Adipocyte (in vitro differentiated cells): ENCODE results near the gene MEAK7.

Source experiments
- DNase-seq: peaks from one replicate; pipeline ENCODE4 v3.0.0-alpha.2; 2015; ENCODE audit warnings: low read depth
- H3K27me3 ChIP-seq: replicated peaks from 2 replicates; pipeline ENCODE4 v1.7.0; 2013; ENCODE audit warnings: mild to moderate bottlenecking, low read length, moderate library complexity; ENCODE audit not compliant: control insufficient read depth, insufficient read depth
- H3K36me3 ChIP-seq: 2 replicates; pipeline ENCODE4 v1.7.0; 2013; ENCODE audit warnings: low read length, mild to moderate bottlenecking, moderate library complexity; ENCODE audit not compliant: control insufficient read depth, insufficient read depth, severe bottlenecking
- H3K4me1 ChIP-seq: 2 replicates; pipeline ENCODE4 v1.7.0; 2013; ENCODE audit warnings: mild to moderate bottlenecking, low read length, moderate library complexity; ENCODE audit not compliant: control insufficient read depth, insufficient read depth
- H3K4me3 ChIP-seq: 2 replicates; pipeline ENCODE4 v1.7.0; 2013; ENCODE audit warnings: mild to moderate bottlenecking, low read length, moderate library complexity
- H3K9ac ChIP-seq: 2 replicates; pipeline ENCODE4 v1.7.0; 2013; ENCODE audit warnings: mild to moderate bottlenecking, low read length, moderate library complexity
- H3K9me3 ChIP-seq: 2 replicates; pipeline ENCODE4 v1.7.0; 2013; ENCODE audit warnings: mild to moderate bottlenecking, low read length, moderate library complexity; ENCODE audit not compliant: control insufficient read depth

The MEAK7 gene

DNA sequence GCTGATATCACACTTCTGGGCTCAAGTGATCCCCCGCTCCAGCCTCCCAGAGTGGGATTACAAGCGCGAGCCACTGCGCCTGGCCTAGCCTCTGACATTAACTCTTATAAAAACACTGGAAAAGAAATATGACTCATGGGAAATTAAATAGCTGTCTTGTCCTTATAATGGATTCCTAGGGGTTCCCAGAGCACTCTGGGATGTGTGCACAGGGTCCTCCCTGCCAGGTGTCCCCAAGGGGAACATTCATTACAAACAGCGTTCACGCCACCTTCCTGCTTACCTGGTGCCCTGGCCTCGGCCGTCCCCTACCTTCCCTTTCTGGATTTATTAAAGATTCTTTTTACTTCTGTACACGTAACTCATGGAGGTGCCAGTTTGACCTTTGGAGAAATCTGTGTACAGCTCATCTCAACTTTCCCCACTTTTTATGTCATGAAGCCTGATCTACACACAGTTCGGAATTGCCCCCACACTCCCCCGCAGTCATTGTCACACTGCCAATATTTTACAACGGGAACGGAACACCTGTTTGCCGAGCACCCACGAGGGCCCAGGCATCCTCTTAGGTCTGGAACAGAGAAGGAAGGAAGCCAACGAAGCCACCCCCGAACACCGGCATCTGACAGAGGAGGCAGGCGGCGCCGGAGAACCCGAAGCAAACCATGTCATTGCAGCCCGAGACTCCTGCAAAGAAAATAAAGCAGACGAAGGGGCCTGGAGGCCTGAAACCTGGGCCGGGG is 39.7 kb upstream of the MEAK7 start:
- H3K27me3 ChIP-seq: no peaks in the 10 kb centered on the region
- H3K9ac ChIP-seq: no peak overlapping the region
- no peaks in the 10 kb centered on the region for H3K9me3 ChIP-seq
- no peak overlapping the region for H3K4me3 ChIP-seq
- no peaks in the 10 kb centered on the region for H3K4me1 ChIP-seq
- no peak for DNase-seq
- H3K36me3 ChIP-seq: no peaks in the 10 kb centered on the region

- Histone ChIP-seq H3K4me1 (no peaks in the 10 kb centered on the region), H3K4me3 (no peak overlapping the region), H3K9ac (no peak overlapping the region), H3K36me3 (no peaks in the 10 kb centered on the region), H3K27me3 (no peaks in the 10 kb centered on the region), H3K9me3 (no peaks in the 10 kb centered on the region)
- no peak for DNase-seq
These were observed 38.8 kb upstream of the MEAK7 start for GRCh38 chr16:84543253-84543652.

- Histone ChIP-seq H3K4me3 (no peak overlapping the region), H3K9me3 (no peaks in the 10 kb centered on the region), H3K4me1 (no peaks in the 10 kb centered on the region), H3K27me3 (no peaks in the 10 kb centered on the region), H3K36me3 (no peaks in the 10 kb centered on the region), H3K9ac (no peak overlapping the region)
- peak; percentile 64 for DNase-seq
These were observed 37.7 kb upstream of the MEAK7 start for GRCh38 chr16:84541999-84542817.

DNA sequence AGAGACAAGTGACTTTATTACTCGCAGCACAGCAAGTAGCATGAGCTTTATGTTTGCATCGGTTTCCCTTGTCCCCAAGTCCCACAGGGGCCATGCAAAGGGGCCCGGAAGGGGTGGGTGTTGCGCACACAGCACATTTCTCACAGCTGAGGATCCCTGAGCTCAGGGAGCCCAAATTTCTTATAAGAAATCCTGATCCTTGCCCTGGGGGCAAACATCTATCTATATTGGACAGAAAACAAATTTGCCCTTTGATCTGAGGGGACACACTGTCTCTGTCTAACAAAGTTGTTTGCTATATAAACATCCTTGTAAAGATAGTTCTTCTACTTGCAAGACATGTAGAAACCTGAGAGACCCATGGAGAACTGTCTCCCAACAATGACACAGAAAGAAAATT is 35.7 kb upstream of the MEAK7 start:
- no peaks in the 10 kb centered on the region for H3K27me3 ChIP-seq

DNA sequence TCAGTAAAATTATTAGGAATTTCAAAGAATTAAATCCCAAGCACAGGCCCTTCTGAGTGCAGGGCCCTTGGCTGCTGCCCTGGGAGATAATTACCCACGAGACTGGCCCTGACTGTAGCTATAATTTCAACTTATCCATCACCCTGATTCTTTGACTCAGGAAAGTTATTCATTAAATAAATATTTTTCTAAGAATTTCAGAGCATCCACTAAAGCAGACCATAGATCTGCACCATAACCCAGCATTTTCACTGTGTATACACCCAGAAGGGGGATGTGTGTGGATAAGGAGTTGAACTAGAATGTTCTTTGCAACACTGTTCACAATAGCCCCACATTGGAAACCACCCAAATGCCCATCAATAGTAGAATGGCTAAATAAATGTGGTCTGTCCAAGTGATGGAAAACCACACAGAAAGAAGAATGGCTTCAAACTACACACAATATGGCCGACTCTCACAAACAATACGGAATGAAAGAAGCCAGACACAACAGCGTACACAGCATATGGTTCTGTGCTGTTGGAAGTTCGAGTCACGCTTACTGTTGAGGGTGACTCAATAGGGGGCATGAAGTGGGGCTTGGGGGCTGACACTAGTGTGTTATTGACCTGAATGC is 33.9 kb upstream of the MEAK7 start:
- no peak for DNase-seq
- Histone ChIP-seq H3K9me3 (no peaks in the 10 kb centered on the region), H3K36me3 (no peaks in the 10 kb centered on the region), H3K4me3 (no peak overlapping the region), H3K9ac (no peak overlapping the region), H3K27me3 (no peaks in the 10 kb centered on the region), H3K4me1 (no peaks in the 10 kb centered on the region)

More for the DNA sequence above, 35.7 kb upstream of the MEAK7 start:
- Histone ChIP-seq H3K9me3 (no peaks in the 10 kb centered on the region), H3K4me3 (no peak overlapping the region), H3K4me1 (no peaks in the 10 kb centered on the region), H3K36me3 (no peaks in the 10 kb centered on the region), H3K9ac (no peak overlapping the region)
- no peak for DNase-seq

DNA sequence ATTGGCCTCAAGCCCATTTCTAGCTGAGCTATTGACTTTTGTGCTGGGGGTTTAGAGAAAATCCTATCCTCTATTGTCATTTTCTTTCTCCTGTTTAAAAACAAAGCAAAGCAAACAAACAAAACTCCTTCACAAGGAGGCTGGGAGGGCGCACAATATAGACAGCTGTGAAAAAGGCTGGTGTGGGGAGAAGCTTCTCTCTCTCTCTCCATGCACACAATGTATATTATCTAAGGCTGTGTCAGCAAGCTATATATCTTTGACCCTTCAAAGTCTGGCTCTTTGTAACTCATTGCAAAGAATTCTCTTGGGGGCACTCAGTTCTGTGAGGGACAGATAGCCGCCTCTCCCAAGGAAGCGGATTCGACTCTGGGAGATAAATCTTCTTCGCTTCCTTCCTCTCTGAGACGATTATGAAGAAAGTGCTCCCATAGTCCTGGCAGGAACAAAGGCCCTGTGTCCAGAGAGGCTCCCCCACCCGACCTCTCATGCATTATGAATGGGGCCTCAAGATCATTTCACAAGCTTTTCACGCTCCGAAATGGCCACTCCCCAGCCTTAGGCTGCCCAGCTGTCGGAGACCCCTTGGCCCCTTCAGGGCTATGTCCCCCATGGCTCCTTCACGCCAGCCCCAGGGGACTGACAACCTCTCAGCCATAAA is 33.2 kb upstream of the MEAK7 start:
- Histone ChIP-seq H3K9me3 (no peaks in the 10 kb centered on the region), H3K4me3 (no peak overlapping the region), H3K27me3 (no peaks in the 10 kb centered on the region), H3K4me1 (peaks cover 7% of the 10 kb centered on the region), H3K36me3 (no peaks in the 10 kb centered on the region), H3K9ac (no peak overlapping the region)
- no peak for DNase-seq

GRCh38 chr16:84535851-84536250 is 31.4 kb upstream of the MEAK7 start:
- Histone ChIP-seq H3K4me3 (no peak overlapping the region), H3K27me3 (no peaks in the 10 kb centered on the region), H3K4me1 (peaks cover 20% of the 10 kb centered on the region)

GRCh38 chr16:84535408-84535807 is 30.9 kb upstream of the MEAK7 start:
- DNase-seq: no peak
- H3K4me1 ChIP-seq: peaks cover 20% of the 10 kb centered on the region
- no peaks in the 10 kb centered on the region for H3K36me3 ChIP-seq
- no peaks in the 10 kb centered on the region for H3K27me3 ChIP-seq
- no peak overlapping the region for H3K9ac ChIP-seq
- no peak overlapping the region for H3K4me3 ChIP-seq
- no peaks in the 10 kb centered on the region for H3K9me3 ChIP-seq

More at GRCh38 chr16:84535851-84536250, 31.4 kb upstream of the MEAK7 start:
- H3K9ac ChIP-seq: no peak overlapping the region
- no peaks in the 10 kb centered on the region for H3K36me3 ChIP-seq
- no peaks in the 10 kb centered on the region for H3K9me3 ChIP-seq
- DNase-seq: no peak

- no peaks in the 10 kb centered on the region for H3K27me3 ChIP-seq
- H3K4me3 ChIP-seq: no peak overlapping the region
- H3K4me1 ChIP-seq: peaks cover 20% of the 10 kb centered on the region
- H3K36me3 ChIP-seq: no peaks in the 10 kb centered on the region
- peaks cover 3% of the 10 kb centered on the region for H3K9me3 ChIP-seq
- H3K9ac ChIP-seq: no peak overlapping the region
- no peak for DNase-seq
These were observed 30.4 kb upstream of the MEAK7 start for GRCh38 chr16:84534815-84535214.

DNA sequence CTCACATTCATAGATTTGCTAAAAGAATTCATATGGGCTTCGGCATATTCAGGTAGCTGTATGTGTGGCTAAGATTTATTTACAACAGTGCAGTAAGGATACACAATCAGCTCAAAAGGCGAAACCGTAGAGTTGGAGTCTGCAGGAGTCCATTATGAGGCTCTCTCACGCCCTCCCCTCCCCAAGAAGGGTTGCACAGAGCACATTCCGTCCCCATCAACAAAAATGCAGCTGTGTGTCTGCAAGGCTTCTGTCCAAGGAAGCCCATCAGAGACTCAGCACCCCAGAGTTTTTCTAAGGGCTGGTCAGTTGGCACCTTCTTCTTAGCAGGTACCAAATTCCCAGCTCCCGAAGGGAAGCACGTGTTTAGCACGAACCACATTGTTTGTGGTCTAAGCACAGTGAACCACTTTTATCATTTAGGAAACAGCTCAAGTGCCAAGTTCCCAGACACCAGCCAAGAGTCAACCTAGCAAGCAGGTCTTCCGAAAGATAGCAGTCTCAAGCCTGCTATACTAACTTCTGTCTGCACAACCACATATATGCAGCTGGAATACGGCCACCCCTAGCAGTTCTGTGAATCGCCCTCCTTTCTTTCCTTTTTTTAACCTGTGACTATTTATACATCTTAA is 28.5 kb upstream of the MEAK7 start:
- DNase-seq: peak; percentile 19
- Histone ChIP-seq H3K9me3 (peaks cover 10% of the 10 kb centered on the region), H3K4me3 (peak overlapping the region; percentile 20), H3K27me3 (no peaks in the 10 kb centered on the region), H3K4me1 (peaks cover 22% of the 10 kb centered on the region), H3K9ac (peak overlapping the region; percentile 48), H3K36me3 (no peaks in the 10 kb centered on the region)
